Testis (tissue), 5 donors: ENCODE measurements around the gene EBP. TPM values are rescaled to one million over a fixed set of nuclear protein-coding genes. Genes with fewer than 3 reads are reported as not detected.

Source experiments
- DNase-seq: peaks from one replicate; pipeline ENCODE4 v3.0.0-alpha.2; 2019
- H3K27ac ChIP-seq, 2 donors: fragments of 200-600 bp; sonication (generic); one replicate each; pipeline ENCODE4 v1.5.1; 2019
- H3K27me3 ChIP-seq: fragments of 200-600 bp; sonication (generic); one replicate; pipeline ENCODE4 v1.5.1; 2019
- H3K36me3 ChIP-seq: fragments of 200-600 bp; sonication (generic); one replicate; pipeline ENCODE4 v1.5.1; 2017; ENCODE audit warnings: low read depth; ENCODE audit errors: missing control alignments
- H3K4me1 ChIP-seq: fragments of 200-600 bp; sonication (generic); one replicate; pipeline ENCODE4 v1.5.1; 2019
- H3K4me3 ChIP-seq, 2 donors: fragments of 200-600 bp; sonication (generic); one replicate each; pipeline ENCODE4 v1.5.1; 2017 to 2019
- H3K9me3 ChIP-seq: fragments of 200-600 bp; sonication (generic); one replicate; pipeline ENCODE4 v1.5.1; 2017
- CTCF ChIP-seq, 3 experiments: fragments of 450-650 bp in 2 of 3; fragments of 200-600 bp in 1 of 3; sonication (generic) in 1 of 3; IDR thresholded peaks; one replicate each; pipeline ENCODE4 v1.5.1; 2016 to 2019; ENCODE audit warnings: antibody characterized with exemption in 3 of 3, mild to moderate bottlenecking in 2 of 3, moderate library complexity in 1 of 3
- POLR2A ChIP-seq: fragments of 450-650 bp; IDR thresholded peaks from one replicate; pipeline ENCODE4 v1.6.1; 2017; ENCODE audit warnings: antibody characterized with exemption, mild to moderate bottlenecking, moderate library complexity
- WGBS, 2 donors: methylation state at CpG; one replicate each; pipeline ENCODE4 v1.1.5; 2018; 5-methylcytosine and 5-hydroxymethylcytosine counted together
- intact Hi-C: fragments of 100-400 bp; cut with DNase I; formaldehyde crosslinking; loops from one replicate; pipeline ENCODE4 v1.15.1; 2023; ENCODE audit warnings: low total_unique reads
- long read RNA-seq, 2 donors: transcript quantifications; one replicate each; lab custom pipeline, GENCODE V29; 2026
- polyA plus RNA-seq: library from polyadenylated mRNA; stranded (reverse); fragments of 350-450 nt; fragmentation: Illumina TruSeq; extraction: RNeasy Lipid Tissue Mini Kit (QIAGEN cat#74804); gene quantifications from one replicate; pipeline ENCODE4 v1.2.3, GENCODE V29; 2014; ENCODE audit warnings: low read depth, low replicate concordance; ENCODE audit not compliant: insufficient read depth
- total RNA-seq, 2 donors: library from RNA; depleted of rRNA; stranded (reverse); fragments of >200 nt; gene quantifications; one replicate each; pipeline ENCODE4 v1.2.3, GENCODE V29; 2016

EBP gene
- total RNA-seq (10 to 100 TPM; 30.4 to 61.0 TPM), polyA plus RNA-seq (48.8 TPM)
- long read RNA-seq, donor 1, transcript EBP-205 (5 exons, 1,775 nt): major isoform, 71 of 419 reads
- long read RNA-seq, donor 1, transcript EBP-201 (5 exons, 904 nt): minor isoform, 23 of 419 reads
- long read RNA-seq, donor 1, partial matches to known transcripts: 321 of 419 reads
- long read RNA-seq, donor 1, other reads (novel, unspliced or antisense): 0 of 419 reads
- long read RNA-seq, donor 2, transcript EBP-206 (5 exons, 796 nt): minor isoform, 9 of 202 reads
- long read RNA-seq, donor 2, transcript EBP-205 (5 exons, 1,775 nt): major isoform, 51 of 202 reads
- long read RNA-seq, donor 2, partial matches to known transcripts: 138 of 202 reads
- long read RNA-seq, donor 2, other reads (novel, unspliced or antisense): 0 of 202 reads

- H3K27ac ChIP-seq: peak within 1 kb of the TSS in 1 of 2 donors; percentile 59
- no peaks in the 10 kb centered on the region for H3K36me3 ChIP-seq
- peak; percentile 92 for DNase-seq
- peaks cover 3% of the 10 kb centered on the region for H3K4me1 ChIP-seq
- no peaks in the 10 kb centered on the region for H3K27me3 ChIP-seq
- intact Hi-C loops: no loop called here
- no peaks in the 10 kb centered on the region for H3K9me3 ChIP-seq
- peak within 1 kb of the TSS; percentile 58 to 65 for H3K4me3 ChIP-seq
- TF ChIP-seq POLR2A (no peak), CTCF (IDR thresholded peaks at IDR 0.05) (no peak)
- 2% methylated on average over 17 to 24 of the region's 66 CpGs for WGBS, 2 donors
These were observed at the start of gene EBP for GRCh38 chrX:48521353-48522243. TSS of gene EBP (plus strand) at chrX:48521808. CDS start at chrX:48523772, 1,964 bp downstream.

- Histone ChIP-seq H3K9me3 (no peaks in the 10 kb centered on the region), H3K4me1 (peaks cover 7% of the 10 kb centered on the region), H3K36me3 (no peaks in the 10 kb centered on the region), H3K4me3 (no peak overlapping the region), H3K27me3 (no peaks in the 10 kb centered on the region), H3K27ac (no peak overlapping the region)
- intact Hi-C loops: no loop called here
- 48 to 49% methylated on average over 9 of the region's 9 CpGs for WGBS, 2 donors
- no peak for DNase-seq
- TF ChIP-seq CTCF (IDR thresholded peaks at IDR 0.05): no peak
These were observed 49.4 kb upstream of the EBP start for GRCh38 chrX:48472225-48472624.

DNA sequence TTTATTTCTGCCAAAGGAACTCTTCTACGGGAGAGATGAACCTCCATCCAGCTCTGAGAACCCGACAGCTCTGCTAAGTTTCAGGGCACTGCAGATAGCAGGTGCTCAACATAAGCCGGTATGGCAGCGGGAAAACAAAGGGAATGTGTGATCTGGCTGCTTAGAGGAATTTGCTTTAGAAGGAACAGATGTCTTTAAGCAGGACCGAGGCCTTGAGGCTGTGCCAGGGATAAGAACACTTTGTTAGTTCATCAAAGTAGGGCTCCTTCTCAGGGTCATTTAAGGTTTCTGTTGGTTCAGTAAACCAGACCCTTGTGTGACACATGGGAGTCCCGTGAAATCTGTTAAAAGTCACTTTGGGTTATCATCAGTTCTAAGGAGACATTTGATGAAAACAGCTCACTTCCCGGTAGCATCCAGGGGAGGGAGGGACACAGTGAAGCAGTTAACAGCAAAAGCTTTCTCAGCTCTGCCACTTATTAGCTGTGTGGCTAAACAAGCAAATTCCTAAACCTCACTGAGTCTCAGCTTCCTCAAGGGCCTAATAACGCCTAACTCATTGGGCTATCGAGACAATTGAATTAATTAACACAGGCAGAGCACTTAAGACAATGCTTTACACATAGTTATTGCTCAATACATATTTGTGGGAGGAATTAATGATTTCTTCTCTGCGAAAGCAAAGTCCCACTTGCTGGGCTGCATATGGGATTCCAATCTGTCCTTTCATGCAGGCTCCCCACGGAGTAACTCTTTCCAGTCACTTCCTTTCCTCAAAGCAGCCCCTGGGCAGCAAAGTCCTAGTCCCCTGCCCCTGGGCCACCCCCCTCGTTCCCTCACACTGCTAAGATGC lies 48.5 kb upstream of the EBP start:
- Histone ChIP-seq H3K27ac (peak overlapping the region in 1 of 2 donors; percentile 53), H3K36me3 (no peaks in the 10 kb centered on the region), H3K9me3 (no peaks in the 10 kb centered on the region), H3K27me3 (no peaks in the 10 kb centered on the region), H3K4me1 (peaks cover 7% of the 10 kb centered on the region), H3K4me3 (no peak overlapping the region)
- WGBS, 2 donors: 35 to 72% methylated on average over 9 to 10 of the region's 12 CpGs
- TF ChIP-seq CTCF (IDR thresholded peaks at IDR 0.05) (no peak), POLR2A (no peak)
- intact Hi-C loops: no loop called here
- peak; percentile 36 for DNase-seq

DNA sequence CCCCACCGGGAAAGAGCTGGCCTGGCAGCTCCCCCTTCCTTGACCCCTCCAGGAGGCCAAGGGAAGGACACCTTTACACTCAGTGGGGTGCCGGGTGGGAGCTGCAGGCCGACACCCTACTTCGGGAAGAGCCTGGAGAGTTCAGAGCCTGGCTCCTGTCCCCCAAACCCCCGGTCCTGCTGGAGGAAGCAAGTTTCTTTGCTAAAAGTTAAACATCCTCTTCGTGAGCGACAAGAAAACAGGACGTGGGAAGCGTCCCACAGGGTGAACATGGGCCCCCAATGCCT lies 48.0 kb upstream of the EBP start:
- H3K27me3 ChIP-seq: no peaks in the 10 kb centered on the region
- peaks cover 7% of the 10 kb centered on the region for H3K4me1 ChIP-seq
- TF ChIP-seq CTCF (IDR thresholded peaks at IDR 0.05) (no peak), POLR2A (no peak)
- H3K4me3 ChIP-seq: no peak overlapping the region
- WGBS, 2 donors: 33 to 70% methylated on average over 5 to 7 of the region's 9 CpGs
- no peaks in the 10 kb centered on the region for H3K36me3 ChIP-seq
- intact Hi-C loops: no loop called here
- H3K27ac ChIP-seq: peak overlapping the region in 1 of 2 donors; percentile 53
- DNase-seq: no peak
- H3K9me3 ChIP-seq: no peaks in the 10 kb centered on the region
